RWPE1 (cell line): ENCODE data around the gene SLC9A9.

Source experiments
- CTCF ChIA-PET: fragments of 350-600 bp; sonication (Branson Sonifier 250); formaldehyde crosslinking; extraction: SDS; loops from one replicate; lab custom pipeline; 2021; lab: Yijun Ruan, JAX
- POLR2A ChIA-PET: fragments of 400-600 bp; formaldehyde crosslinking; extraction: SDS; loops from one replicate; lab custom pipeline; 2020; ENCODE audit warnings: antibody characterized with exemption; ENCODE audit not compliant: low non-redundant PET; lab: Yijun Ruan, JAX
- DNase-seq: peaks from one replicate; pipeline ENCODE4 v3.0.0; 2012; ENCODE audit warnings: low spot score
- H3K27ac ChIP-seq: fragments of 450-650 bp; 2 replicates; pipeline ENCODE4 v1.5.1; 2017
- TF ChIP-seq, protein P1 (sequence below): fragments of 450-650 bp; conservative IDR thresholded peaks from 2 replicates; pipeline ENCODE4 v1.5.1; 2017; ENCODE audit warnings: low read depth, mild to moderate bottlenecking

Gene SLC9A9

DNA sequence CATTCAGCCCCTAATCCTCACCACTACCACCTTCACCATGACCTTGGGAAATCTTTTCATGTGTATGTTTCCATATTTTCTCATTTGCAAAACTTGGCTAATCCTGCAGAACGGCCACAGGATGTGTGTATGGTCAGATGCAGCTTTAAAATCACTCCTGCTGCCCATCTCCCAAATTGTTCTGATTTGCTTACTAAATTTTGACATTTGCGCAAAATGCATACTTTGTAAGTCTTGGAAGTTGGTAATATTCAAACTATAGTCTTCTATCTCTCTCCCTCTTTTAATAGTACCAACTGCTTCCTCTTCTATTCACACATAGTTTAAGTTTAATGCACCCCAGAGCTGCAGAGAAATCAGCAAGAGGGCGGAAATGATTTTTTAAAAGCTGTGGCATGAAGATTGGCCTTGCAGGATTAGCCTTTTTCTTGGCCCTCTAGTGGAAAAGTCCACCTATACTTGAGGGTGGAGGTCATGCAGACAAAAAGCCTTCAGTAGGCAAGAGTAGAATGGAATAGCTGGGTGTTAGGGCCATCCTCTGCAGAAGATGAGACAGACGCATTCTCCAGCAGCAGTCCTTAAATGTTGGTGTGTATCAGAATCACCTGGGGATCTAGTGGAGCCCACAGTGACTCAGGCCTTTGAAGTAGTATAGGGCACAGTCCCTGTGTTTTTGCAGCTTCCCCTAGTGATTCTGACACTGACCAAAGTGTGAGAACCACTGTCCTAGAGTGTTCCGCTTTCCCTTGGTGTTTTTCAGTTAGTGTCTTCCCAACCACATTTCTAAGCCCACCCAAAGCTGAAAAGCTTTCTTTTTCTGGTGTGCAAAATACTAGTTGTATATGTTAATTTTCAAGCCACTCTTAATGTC, 547.0 kb downstream of the SLC9A9 start:
- no peak for DNase-seq
- TF ChIP-seq, protein P1, sequence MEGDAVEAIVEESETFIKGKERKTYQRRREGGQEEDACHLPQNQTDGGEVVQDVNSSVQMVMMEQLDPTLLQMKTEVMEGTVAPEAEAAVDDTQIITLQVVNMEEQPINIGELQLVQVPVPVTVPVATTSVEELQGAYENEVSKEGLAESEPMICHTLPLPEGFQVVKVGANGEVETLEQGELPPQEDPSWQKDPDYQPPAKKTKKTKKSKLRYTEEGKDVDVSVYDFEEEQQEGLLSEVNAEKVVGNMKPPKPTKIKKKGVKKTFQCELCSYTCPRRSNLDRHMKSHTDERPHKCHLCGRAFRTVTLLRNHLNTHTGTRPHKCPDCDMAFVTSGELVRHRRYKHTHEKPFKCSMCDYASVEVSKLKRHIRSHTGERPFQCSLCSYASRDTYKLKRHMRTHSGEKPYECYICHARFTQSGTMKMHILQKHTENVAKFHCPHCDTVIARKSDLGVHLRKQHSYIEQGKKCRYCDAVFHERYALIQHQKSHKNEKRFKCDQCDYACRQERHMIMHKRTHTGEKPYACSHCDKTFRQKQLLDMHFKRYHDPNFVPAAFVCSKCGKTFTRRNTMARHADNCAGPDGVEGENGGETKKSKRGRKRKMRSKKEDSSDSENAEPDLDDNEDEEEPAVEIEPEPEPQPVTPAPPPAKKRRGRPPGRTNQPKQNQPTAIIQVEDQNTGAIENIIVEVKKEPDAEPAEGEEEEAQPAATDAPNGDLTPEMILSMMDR: no peak
- CTCF ChIA-PET: interaction anchor here (0.8 kb wide), 1 partner anchor 63 kb away, joined by 4 read pairs; no protein-coding TSS in a partner anchor
- no peak overlapping the region for H3K27ac ChIP-seq
- POLR2A ChIA-PET: no interaction called here

DNA sequence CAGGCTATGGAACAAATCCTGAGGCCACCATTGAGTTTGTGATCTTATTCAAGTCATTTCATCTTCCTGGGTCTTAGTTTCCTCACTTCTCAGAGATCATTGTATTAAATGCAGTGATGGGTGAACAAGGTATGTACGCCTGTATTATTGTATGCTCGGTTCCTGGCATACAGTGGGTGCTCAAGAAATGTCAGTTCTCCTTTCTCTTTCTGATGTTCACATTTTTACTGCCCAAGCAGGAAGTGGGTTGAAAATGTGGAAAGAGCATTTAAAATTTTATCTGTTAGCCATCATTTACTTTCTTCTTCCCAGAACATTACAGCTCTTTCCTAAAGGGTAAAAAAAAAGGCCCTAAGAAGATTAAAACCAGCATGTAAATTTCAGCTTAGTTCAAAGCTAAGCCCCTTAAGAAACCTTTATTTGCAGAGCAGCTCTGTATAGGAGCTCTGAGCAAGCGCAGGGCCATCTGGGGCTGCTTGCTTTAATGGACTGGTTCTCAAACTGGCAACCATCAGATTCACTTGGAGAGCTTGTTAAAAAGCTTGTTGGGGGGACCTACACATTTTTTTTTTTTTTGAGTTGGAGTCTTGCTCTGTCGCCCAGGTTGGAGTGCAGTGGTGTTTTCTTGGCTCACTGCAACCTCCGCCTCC, 549.3 kb downstream of the SLC9A9 start:
- TF ChIP-seq, protein P1: no peak
- H3K27ac ChIP-seq: no peak overlapping the region
- CTCF ChIA-PET: interaction anchor here (0.6 kb wide), 1 partner anchor 222 kb away, joined by 3 read pairs; no protein-coding TSS in a partner anchor
- no peak for DNase-seq
- POLR2A ChIA-PET: no interaction called here

DNA sequence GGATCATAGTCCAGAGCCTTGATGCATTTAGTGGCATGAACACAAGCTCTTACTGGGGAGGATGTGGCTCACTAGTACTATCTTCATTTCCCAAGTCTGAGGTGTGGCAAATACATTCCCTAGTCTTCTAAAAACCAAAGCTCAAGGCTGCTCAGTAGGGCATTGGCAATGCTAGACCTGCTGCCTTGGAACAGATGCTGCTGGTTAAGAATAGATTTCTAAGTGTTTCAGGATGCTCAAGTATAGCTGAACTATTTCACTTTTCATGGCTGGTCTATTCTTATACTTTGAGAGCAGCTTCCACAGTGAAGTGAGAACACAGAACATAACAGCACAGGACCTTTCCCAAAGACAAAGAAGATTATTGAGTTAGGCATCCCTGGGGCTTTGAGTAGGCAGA, 549.9 kb downstream of the SLC9A9 start:
- ChIA-PET POLR2A (no interaction called here), CTCF (no interaction called here)
- H3K27ac ChIP-seq: no peak overlapping the region
- TF ChIP-seq, protein P1: no peak
- no peak for DNase-seq

DNA sequence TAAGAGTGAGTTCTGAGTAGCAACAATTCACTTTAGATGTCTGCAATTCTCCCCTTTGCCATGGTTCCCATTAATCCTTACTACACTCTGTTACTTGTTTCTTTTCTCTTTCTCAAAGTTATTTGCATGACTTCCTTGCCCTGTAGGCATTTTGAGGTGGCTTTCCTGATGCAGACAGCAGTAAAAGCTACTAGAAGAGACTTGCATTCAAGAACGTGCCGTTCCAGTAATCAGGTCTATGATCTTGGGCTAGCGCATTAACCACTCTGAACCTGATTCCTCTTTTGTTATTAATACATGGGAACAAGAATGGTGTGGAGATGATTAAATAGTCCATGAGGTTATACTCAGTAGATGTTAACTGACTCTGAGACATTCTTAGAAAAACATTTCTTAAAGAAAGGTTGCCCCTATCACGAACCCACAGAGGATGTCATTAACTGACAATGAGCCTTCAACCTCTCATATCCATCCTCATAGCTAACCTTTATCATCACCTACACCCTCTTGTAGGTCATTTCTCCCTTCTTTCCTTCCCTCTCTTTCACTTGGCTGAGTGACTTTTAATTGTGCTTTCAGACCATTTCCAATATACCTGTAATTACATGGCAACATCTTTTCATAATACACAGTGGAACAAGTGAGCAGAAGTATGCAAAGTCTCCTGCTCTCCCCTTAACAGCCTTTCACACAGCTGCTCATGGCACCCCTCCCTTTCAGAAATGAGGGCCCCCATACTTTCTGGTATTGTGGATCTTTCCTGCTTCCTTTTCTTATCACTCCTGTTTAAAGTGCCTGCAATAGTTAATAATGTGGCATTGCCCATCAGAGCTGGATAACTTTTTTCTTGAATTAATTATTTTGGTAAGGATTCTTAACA, 552.8 kb downstream of the SLC9A9 start:
- no peak overlapping the region for H3K27ac ChIP-seq
- TF ChIP-seq, protein P1: no peak
- ChIA-PET POLR2A (no interaction called here), CTCF (no interaction called here)
- DNase-seq: no peak

DNA sequence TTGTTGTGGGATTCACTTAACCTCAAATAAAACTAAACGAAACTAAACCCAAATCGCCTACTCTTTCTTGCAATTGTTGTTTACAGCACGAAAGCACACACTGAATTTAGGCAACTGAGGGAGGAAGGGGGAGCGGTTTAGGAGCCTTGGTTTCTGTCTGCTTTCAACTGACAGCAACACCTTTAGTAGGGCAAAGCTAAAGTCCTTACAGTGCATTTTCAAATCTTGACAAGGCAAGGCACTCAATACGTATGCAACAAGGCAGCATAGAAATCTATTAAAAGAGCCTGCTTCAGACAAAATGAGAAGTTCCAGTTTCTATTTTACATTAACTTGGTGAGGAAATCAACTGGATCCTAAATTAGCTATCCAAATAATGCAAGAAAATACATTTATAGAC, 554.1 kb downstream of the SLC9A9 start:
- POLR2A ChIA-PET: no interaction called here
- TF ChIP-seq, protein P1: no peak
- no peak for DNase-seq
- CTCF ChIA-PET: interaction anchor here (0.5 kb wide), 1 partner anchor 32 kb away, joined by 3 read pairs; no protein-coding TSS in a partner anchor
- no peak overlapping the region for H3K27ac ChIP-seq

DNA sequence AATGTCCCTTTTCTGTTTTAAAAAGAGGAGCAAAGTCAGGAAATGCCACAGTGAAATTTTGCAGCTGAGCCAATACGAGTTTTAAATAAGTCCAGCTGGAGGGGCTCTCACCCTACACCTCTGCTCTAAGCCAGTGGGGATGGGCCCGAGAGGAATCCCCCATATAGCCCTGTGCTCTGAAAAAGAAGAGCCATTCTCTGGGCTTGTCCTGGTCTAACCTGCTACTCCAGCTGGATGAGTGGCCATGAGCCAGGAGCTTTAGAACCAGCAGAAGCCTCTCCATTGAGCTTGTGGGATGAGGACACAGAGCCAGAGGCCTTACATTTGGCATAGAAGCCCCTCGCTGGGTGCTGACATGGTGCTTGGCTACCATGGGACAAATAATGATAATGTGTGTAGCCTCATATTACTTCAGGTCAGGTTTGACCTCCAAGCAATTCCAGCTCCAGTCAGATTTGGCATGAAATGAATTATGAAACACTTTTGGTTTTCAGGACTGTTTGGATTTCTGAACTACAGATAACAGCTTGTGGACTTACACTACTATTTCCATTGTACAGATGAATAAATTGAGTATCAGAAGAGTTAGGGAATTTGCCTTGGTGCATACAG, 556.3 kb downstream of the SLC9A9 start:
- TF ChIP-seq, protein P1: no peak
- DNase-seq: no peak
- H3K27ac ChIP-seq: no peak overlapping the region
- CTCF ChIA-PET: interaction anchor here (0.6 kb wide), 1 partner anchor 965 kb away, joined by 3 read pairs; no protein-coding TSS in a partner anchor
- POLR2A ChIA-PET: no interaction called here
